IMR-90 (cell line): Measurements from ENCODE around the gene MARCHF2. TPM values are rescaled to one million over a fixed set of nuclear protein-coding genes. Genes with fewer than 3 reads are reported as not detected.

ENCODE experiments used
- ATAC-seq: fragments of 200-7000 bp; cut with Tn5 transposase; 2 replicates; pipeline ENCODE4 v1.9.1; 2020; ENCODE audit warnings: low read depth, mild to moderate bottlenecking, moderate library complexity
- BruUV-seq: library from RNA; stranded (reverse); fragments of 400-500 nt; replicated peaks from 2 replicates; lab custom pipeline; 2021; lab: Mats Ljungman, UMichigan
- CTCF ChIA-PET: fragments of 300-600 bp; formaldehyde crosslinking; extraction: SDS; loops from one replicate; lab custom pipeline; 2021; ENCODE audit warnings: antibody characterized with exemption; lab: Yijun Ruan, JAX
- POLR2A ChIA-PET: fragments of 300-600 bp; sonication (Branson Sonifier 250); formaldehyde crosslinking; loops from one replicate; lab custom pipeline; 2022; ENCODE audit warnings: antibody characterized with exemption; ENCODE audit not compliant: unreplicated experiment; lab: Charles Lee
- DNase-seq: peaks from one replicate; pipeline ENCODE4 v3.0.0; 2013
- H2AFZ ChIP-seq: replicated peaks from 2 replicates; pipeline ENCODE3; 2013; ENCODE audit warnings: low read length, mild to moderate bottlenecking; ENCODE audit not compliant: poor library complexity
- H2AK5ac ChIP-seq: 2 replicates; pipeline ENCODE4 v1.6.1; 2013; ENCODE audit warnings: low read depth, low read length, inconsistent platforms
- H2AK9ac ChIP-seq: replicated peaks from 2 replicates; pipeline ENCODE3; 2013; ENCODE audit warnings: mild to moderate bottlenecking, low read depth, low read length, moderate library complexity; ENCODE audit not compliant: poor library complexity
- H2BK120ac ChIP-seq: 2 replicates; pipeline ENCODE4 v1.6.1; 2013; ENCODE audit warnings: low read depth, low read length, inconsistent platforms
- H2BK15ac ChIP-seq: 3 replicates; pipeline ENCODE4 v1.6.1; 2013; ENCODE audit warnings: low read depth, low read length, inconsistent platforms
- H2BK20ac ChIP-seq: 2 replicates; pipeline ENCODE4 v1.6.1; 2013; ENCODE audit warnings: low read depth, mild to moderate bottlenecking, inconsistent platforms, low read length, moderate library complexity
- H2BK5ac ChIP-seq: 2 replicates; pipeline ENCODE4 v1.6.1; 2013; ENCODE audit warnings: mild to moderate bottlenecking, low read depth, low read length, inconsistent platforms; ENCODE audit not compliant: poor library complexity, severe bottlenecking
- H3K14ac ChIP-seq: replicated peaks from 2 replicates; pipeline ENCODE4 v1.6.1; 2013; ENCODE audit warnings: low read depth, low read length, inconsistent platforms
- H3K18ac ChIP-seq: 2 replicates; pipeline ENCODE4 v1.6.1; 2013; ENCODE audit warnings: low read depth, low read length, control low read depth
- H3K23ac ChIP-seq: 2 replicates; pipeline ENCODE4 v1.6.1; 2013; ENCODE audit warnings: low read depth, low read length, inconsistent platforms
- H3K27ac ChIP-seq: 2 replicates; pipeline ENCODE4 v1.5.1; 2013; ENCODE audit warnings: mild to moderate bottlenecking, control low read depth, low read length; ENCODE audit not compliant: insufficient read depth
- H3K27me3 ChIP-seq: 2 replicates; pipeline ENCODE4 v1.6.1; 2013; ENCODE audit warnings: low read length; ENCODE audit not compliant: control insufficient read depth, insufficient read depth
- H3K36me3 ChIP-seq: 2 replicates; pipeline ENCODE4 v1.6.1; 2013; ENCODE audit warnings: low read length, mixed read lengths; ENCODE audit not compliant: control insufficient read depth, insufficient read depth
- H3K4ac ChIP-seq: 2 replicates; pipeline ENCODE4 v1.6.1; 2013; ENCODE audit warnings: low read depth, low read length, inconsistent platforms
- H3K4me1 ChIP-seq: 2 replicates; pipeline ENCODE4 v1.6.1; 2013; ENCODE audit warnings: low read length, mixed read lengths; ENCODE audit not compliant: control insufficient read depth, insufficient read depth
- H3K4me2 ChIP-seq: 2 replicates; pipeline ENCODE4 v1.6.1; 2013; ENCODE audit warnings: low read depth, mild to moderate bottlenecking, control low read depth, low read length, moderate library complexity
- H3K4me3 ChIP-seq: 2 replicates; pipeline ENCODE4 v1.5.1; 2013; ENCODE audit warnings: low read depth, mild to moderate bottlenecking, control low read depth, low read length, moderate library complexity; ENCODE audit not compliant: insufficient read depth
- H3K56ac ChIP-seq: 2 replicates; pipeline ENCODE4 v1.6.1; 2013; ENCODE audit warnings: low read length, inconsistent platforms; ENCODE audit not compliant: insufficient read depth; ENCODE audit errors: extremely low read depth
- H3K79me1 ChIP-seq, 2 experiments: 2 replicates each; pipeline ENCODE4 v1.6.1; 2013; ENCODE audit warnings: low read length in 2 of 2, inconsistent platforms in 1 of 2, low read depth in 1 of 2
- H3K9ac ChIP-seq: 2 replicates; pipeline ENCODE4 v1.6.1; 2013; ENCODE audit warnings: low read depth, low read length, control low read depth
- H3K9me1 ChIP-seq: 2 replicates; pipeline ENCODE4 v1.6.1; 2013; ENCODE audit warnings: low read length, inconsistent platforms; ENCODE audit not compliant: insufficient read depth
- H3K9me3 ChIP-seq: 2 replicates; pipeline ENCODE4 v1.6.1; 2013; ENCODE audit warnings: low read length; ENCODE audit not compliant: control insufficient read depth, insufficient read depth
- H4K20me1 ChIP-seq: 2 replicates; pipeline ENCODE4 v1.6.1; 2013; ENCODE audit warnings: low read length, inconsistent platforms; ENCODE audit not compliant: insufficient read depth
- H4K5ac ChIP-seq: 2 replicates; pipeline ENCODE4 v1.6.1; 2013; ENCODE audit warnings: mild to moderate bottlenecking, low read depth, low read length, control low read depth
- H4K8ac ChIP-seq, 2 experiments: 2 replicates each; pipeline ENCODE4 v1.6.1; 2013; ENCODE audit warnings: low read depth in 2 of 2, low read length in 2 of 2, control low read depth in 1 of 2, inconsistent platforms in 1 of 2
- H4K91ac ChIP-seq: 2 replicates; pipeline ENCODE4 v1.6.1; 2013; ENCODE audit warnings: low read depth, low read length, inconsistent platforms; ENCODE audit not compliant: insufficient read depth
- CHD1 ChIP-seq: IDR thresholded peaks from 2 replicates; pipeline ENCODE4 v1.6.1; 2012; ENCODE audit warnings: low read depth, low read length, improper control_type of control experiment
- FOS ChIP-seq: fragments of 150-350 bp; IDR thresholded peaks from 2 replicates; pipeline ENCODE4 v1.6.1; 2016; ENCODE audit warnings: low read depth, low read length
- MAZ ChIP-seq: IDR thresholded peaks from 2 replicates; pipeline ENCODE4 v1.6.1; 2012; ENCODE audit warnings: low read depth, mild to moderate bottlenecking, low read length, improper control_type of control experiment, moderate library complexity, borderline replicate concordance
- MXI1 ChIP-seq: IDR thresholded peaks from 2 replicates; pipeline ENCODE4 v1.6.1; 2012; ENCODE audit warnings: low read depth, mild to moderate bottlenecking, low read length, moderate library complexity, borderline replicate concordance
- POLR2A ChIP-seq: IDR thresholded peaks from 2 replicates; pipeline ENCODE4 v1.6.1; 2012; ENCODE audit warnings: mild to moderate bottlenecking, low read depth, low read length
- RAD21 ChIP-seq: IDR thresholded peaks from 2 replicates; pipeline ENCODE4 v1.6.1; 2012; ENCODE audit warnings: low read length, improper control_type of control experiment
- RFX5 ChIP-seq: IDR thresholded peaks from 2 replicates; pipeline ENCODE4 v1.8.0; 2012; ENCODE audit warnings: low read depth, mild to moderate bottlenecking, low read length, moderate library complexity
- SMC3 ChIP-seq: fragments of 150-350 bp; IDR thresholded peaks from 2 replicates; pipeline ENCODE4 v1.6.1; 2016; ENCODE audit warnings: low read depth, mild to moderate bottlenecking, antibody characterized with exemption, low read length, moderate library complexity
- USF2 ChIP-seq: fragments of 150-350 bp; IDR thresholded peaks from 2 replicates; pipeline ENCODE4 v1.6.1; 2017; ENCODE audit warnings: mild to moderate bottlenecking, antibody characterized with exemption, low read length, low read depth
- WGBS, 2 experiments: methylation state at CpG; one replicate each; pipeline versions ENCODE4 v1.1.5 to v1.1.7; 2013; ENCODE audit warnings: missing lambda C conversion rate in 2 of 2; ENCODE audit not compliant: insufficient read length in 1 of 2; ENCODE audit errors: extremely low coverage in 2 of 2; 5-methylcytosine and 5-hydroxymethylcytosine counted together
- dilution Hi-C: fragments of 300-500 bp; cut with HindIII; formaldehyde crosslinking; loops from one replicate; pipeline ENCODE4 v1.14.3; 2018; ENCODE audit warnings: low sequenced_read_pairs; ENCODE audit not compliant: unreplicated experiment
- in situ Hi-C: fragments of 300-500 bp; cut with MboI; formaldehyde crosslinking; loops from 3 replicates; pipeline ENCODE4 v1.14.3; 2019; ENCODE audit warnings: low sequenced_read_pairs, inconsistent platforms, mixed read lengths
- intact Hi-C: fragments of 100-400 bp; cut with micrococcal nuclease; formaldehyde crosslinking; loops from 2 replicates; pipeline ENCODE4 v1.10.0; 2022
- polyA plus RNA-seq, 3 experiments: library from polyadenylated mRNA; depleted of rRNA; stranded (reverse); fragments of >200 nt; gene quantifications; 2 replicates each; pipeline ENCODE4 v1.2.3, GENCODE V29; 2012; ENCODE audit warnings: low replicate concordance in 1 of 3
- total RNA-seq: library from RNA; depleted of rRNA; stranded (reverse); fragments of >200 nt; gene quantifications from 2 replicates; pipeline ENCODE4 v1.2.3, GENCODE V29; 2012
- TF ChIP-seq, protein P1 (sequence below): conservative IDR thresholded peaks from 2 replicates; pipeline ENCODE4 v1.5.1; 2012; ENCODE audit warnings: mild to moderate bottlenecking, low read depth, low read length, improper control_type of control experiment
- TF ChIP-seq, protein P2 (sequence below): fragments of 150-350 bp; IDR thresholded peaks from 2 replicates; pipeline ENCODE4 v1.6.1; 2016; ENCODE audit warnings: low read depth, mild to moderate bottlenecking, low read length, moderate library complexity, borderline replicate concordance

Gene MARCHF2
- total and polyA plus RNA-seq, 2 of the 4 experiments (the other 2 are of a cell fraction): 33.8 to 58.8 TPM

GRCh38 chr19:8451377-8451776 is 38.3 kb downstream of the MARCHF2 start:
- Histone ChIP-seq H3K9me3 (no peaks in the 10 kb centered on the region), H3K56ac (no peak overlapping the region), H3K14ac (peak overlapping the region; percentile 2; the same call in 1 of the 2 replicates), H4K20me1 (peaks cover 99% of the 10 kb centered on the region), H3K27me3 (no peaks in the 10 kb centered on the region), H4K8ac (no peak overlapping the region), H3K4me3 (no peak overlapping the region), H2BK20ac (no peak overlapping the region), H3K36me3 (peaks cover 15% of the 10 kb centered on the region), H3K23ac (no peak overlapping the region), H3K18ac (no peak overlapping the region), H2AFZ (no peak overlapping the region), H2BK120ac (no peak overlapping the region), H2BK15ac (no peak overlapping the region), H2AK5ac (no peak overlapping the region), H3K4me1 (peaks cover 14% of the 10 kb centered on the region), H3K9me1 (peaks cover 41% of the 10 kb centered on the region), H3K4me2 (no peak overlapping the region; the same call in 1 of the 2 replicates), H3K4ac (no peak overlapping the region), H3K27ac (no peak overlapping the region), H2BK5ac (no peak overlapping the region), H4K91ac (no peak overlapping the region), H3K9ac (no peak overlapping the region), H4K5ac (no peak overlapping the region), H3K79me1 (peaks cover under 1 to 82% of the 10 kb centered on the region in 2 experiments; a peak in 3 of 4 replicates), H2AK9ac (no peak overlapping the region)
- ATAC-seq: no peak
- WGBS, 2 experiments: 100% methylated on average over 1 of the region's 6 CpGs; no CpG with 5 or more reads in 1 of the 2 experiments
- TF ChIP-seq, protein P1, sequence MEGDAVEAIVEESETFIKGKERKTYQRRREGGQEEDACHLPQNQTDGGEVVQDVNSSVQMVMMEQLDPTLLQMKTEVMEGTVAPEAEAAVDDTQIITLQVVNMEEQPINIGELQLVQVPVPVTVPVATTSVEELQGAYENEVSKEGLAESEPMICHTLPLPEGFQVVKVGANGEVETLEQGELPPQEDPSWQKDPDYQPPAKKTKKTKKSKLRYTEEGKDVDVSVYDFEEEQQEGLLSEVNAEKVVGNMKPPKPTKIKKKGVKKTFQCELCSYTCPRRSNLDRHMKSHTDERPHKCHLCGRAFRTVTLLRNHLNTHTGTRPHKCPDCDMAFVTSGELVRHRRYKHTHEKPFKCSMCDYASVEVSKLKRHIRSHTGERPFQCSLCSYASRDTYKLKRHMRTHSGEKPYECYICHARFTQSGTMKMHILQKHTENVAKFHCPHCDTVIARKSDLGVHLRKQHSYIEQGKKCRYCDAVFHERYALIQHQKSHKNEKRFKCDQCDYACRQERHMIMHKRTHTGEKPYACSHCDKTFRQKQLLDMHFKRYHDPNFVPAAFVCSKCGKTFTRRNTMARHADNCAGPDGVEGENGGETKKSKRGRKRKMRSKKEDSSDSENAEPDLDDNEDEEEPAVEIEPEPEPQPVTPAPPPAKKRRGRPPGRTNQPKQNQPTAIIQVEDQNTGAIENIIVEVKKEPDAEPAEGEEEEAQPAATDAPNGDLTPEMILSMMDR: no peak
- no peak for TF ChIP-seq FOS
- no peak for TF ChIP-seq RFX5
- TF ChIP-seq CHD1: no peak
- TF ChIP-seq MAZ: no peak
- no peak for TF ChIP-seq POLR2A
- TF ChIP-seq SMC3: no peak
- no peak for TF ChIP-seq MXI1
- TF ChIP-seq RAD21: no peak
- TF ChIP-seq USF2: no peak
- TF ChIP-seq, protein P2, sequence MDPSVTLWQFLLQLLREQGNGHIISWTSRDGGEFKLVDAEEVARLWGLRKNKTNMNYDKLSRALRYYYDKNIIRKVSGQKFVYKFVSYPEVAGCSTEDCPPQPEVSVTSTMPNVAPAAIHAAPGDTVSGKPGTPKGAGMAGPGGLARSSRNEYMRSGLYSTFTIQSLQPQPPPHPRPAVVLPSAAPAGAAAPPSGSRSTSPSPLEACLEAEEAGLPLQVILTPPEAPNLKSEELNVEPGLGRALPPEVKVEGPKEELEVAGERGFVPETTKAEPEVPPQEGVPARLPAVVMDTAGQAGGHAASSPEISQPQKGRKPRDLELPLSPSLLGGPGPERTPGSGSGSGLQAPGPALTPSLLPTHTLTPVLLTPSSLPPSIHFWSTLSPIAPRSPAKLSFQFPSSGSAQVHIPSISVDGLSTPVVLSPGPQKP: no peak
- DNase-seq: no peak
- ChIA-PET CTCF (interaction anchor here (1.1 kb wide), 1 partner anchor 131 kb away, joined by 3 read pairs; no protein-coding TSS in a partner anchor), POLR2A (no interaction called here)
- intact Hi-C loops (no loop called here), in situ Hi-C loops (no loop called here), dilution Hi-C loops (no loop called here)
- BruUV-seq: no TSS peak
